ENCODE data around the gene C1R.
A peak's percentile ranks its signal among the peaks of the same experiment; 100 is the strongest.
"Not testable (repeated sequence)": the region's sequence is repeated elsewhere in the genome, so short reads cannot be mapped to it uniquely, and the experiment has no call there.

C1R gene

GRCh38 chr12:7118881-7119280, 26.6 kb upstream of the C1R start:
- no peak for DNase-seq

GRCh38 chr12:7117670-7118069, 25.4 kb upstream of the C1R start:
- DNase-seq = no peak

GRCh38 chr12:7116916-7117315, 24.7 kb upstream of the C1R start:
- no peak for DNase-seq

GRCh38 chr12:7116196-7116595, 24.0 kb upstream of the C1R start:
- no peak for DNase-seq

GRCh38 chr12:7114851-7115250, 22.6 kb upstream of the C1R start:
- no peak for DNase-seq

- no peak for DNase-seq
These were observed 21.8 kb upstream of the C1R start for GRCh38 chr12:7114008-7114407.

- DNase-seq = peak; percentile 35 to 44
These were observed 21.2 kb upstream of the C1R start for GRCh38 chr12:7113389-7113871.

GRCh38 chr12:7112041-7112440, 19.8 kb upstream of the C1R start:
- DNase-seq = no peak

- DNase-seq = no peak
These were observed 18.4 kb upstream of the C1R start for GRCh38 chr12:7110661-7111060.

GRCh38 chr12:7109572-7109920, 17.3 kb upstream of the C1R start:
- no peak for DNase-seq

GRCh38 chr12:7108796-7109571, 16.7 kb upstream of the C1R start, which contains the start of gene C1RL:
Gene C1RL, minus strand, starts transcription at chr12:7109214. Its CDS starts 34 bp downstream, at chr12:7109180.
- peak; percentile 65 to 83 for DNase-seq

GRCh38 chr12:7108003-7108795, 16.0 kb upstream of the C1R start:
- peak; percentile 58 to 65 for DNase-seq

GRCh38 chr12:7107636-7108002, 15.4 kb upstream of the C1R start:
- DNase-seq = no peak

GRCh38 chr12:7107181-7107580, 14.9 kb upstream of the C1R start:
- DNase-seq = not testable (repeated sequence)

GRCh38 chr12:7106082-7106481, 13.8 kb upstream of the C1R start:
- no peak for DNase-seq

- no peak for DNase-seq
These were observed 11.8 kb upstream of the C1R start for GRCh38 chr12:7103837-7104584.

GRCh38 chr12:7102582-7102981, 10.3 kb upstream of the C1R start:
- DNase-seq = no peak

- DNase-seq = no peak
These were observed 9.5 kb upstream of the C1R start for GRCh38 chr12:7101694-7102131.

GRCh38 chr12:7101047-7101693, 8.9 kb upstream of the C1R start:
- DNase-seq = no peak

- no peak for DNase-seq
These were observed 8.0 kb upstream of the C1R start for GRCh38 chr12:7100239-7100638.

GRCh38 chr12:7099290-7099996, 7.2 kb upstream of the C1R start:
- no peak for DNase-seq

GRCh38 chr12:7096979-7097378, 4.7 kb upstream of the C1R start:
- DNase-seq = no peak

Data from activated CD4-positive, alpha-beta T cell treated with anti-CD3 and anti-CD28 coated beads for 4 hours (primary cell).